Inflammatory macrophage (primary cell): ENCODE measurements around the gene HCN2.

ENCODE experiments used
- DNase-seq, 2 donors: peaks; one replicate each; pipeline ENCODE4 v3.0.0-alpha.2; 2020 to 2022
- total RNA-seq, 18 experiments: gene quantifications; one replicate each; lab custom pipeline; 2026; ENCODE audit warnings: mixed read lengths in 6 of 18, inconsistent platforms in 2 of 18; lab: John Stamatoyannopoulos, UW

HCN2 gene
- total RNA-seq: 0.06 to 0.86 (median 0.21) reads per million in 18 experiments

DNA sequence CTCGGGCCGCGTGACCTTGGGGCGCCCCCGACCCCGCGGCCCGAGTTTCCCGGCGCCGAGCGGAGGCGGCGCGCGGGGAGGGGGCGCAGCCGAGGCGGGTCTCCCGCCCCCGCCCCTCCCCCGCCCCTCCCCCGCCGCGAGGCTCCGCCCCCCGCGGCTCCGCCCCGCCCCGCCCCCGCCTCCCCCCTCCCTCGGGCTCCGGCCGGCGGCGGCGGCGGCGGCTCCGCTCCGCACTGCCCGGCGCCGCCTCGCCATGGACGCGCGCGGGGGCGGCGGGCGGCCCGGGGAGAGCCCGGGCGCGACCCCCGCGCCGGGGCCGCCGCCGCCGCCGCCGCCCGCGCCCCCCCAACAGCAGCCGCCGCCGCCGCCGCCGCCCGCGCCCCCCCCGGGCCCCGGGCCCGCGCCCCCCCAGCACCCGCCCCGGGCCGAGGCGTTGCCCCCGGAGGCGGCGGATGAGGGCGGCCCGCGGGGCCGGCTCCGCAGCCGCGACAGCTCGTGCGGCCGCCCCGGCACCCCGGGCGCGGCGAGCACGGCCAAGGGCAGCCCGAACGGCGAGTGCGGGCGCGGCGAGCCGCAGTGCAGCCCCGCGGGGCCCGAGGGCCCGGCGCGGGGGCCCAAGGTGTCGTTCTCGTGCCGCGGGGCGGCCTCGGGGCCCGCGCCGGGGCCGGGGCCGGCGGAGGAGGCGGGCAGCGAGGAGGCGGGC is at the start of gene HCN2:
TSS of gene HCN2 (plus strand) at position 189 of the 703 bp plus-strand sequence. CDS start at position 254, 65 bp downstream.
- no peak for DNase-seq

DNA sequence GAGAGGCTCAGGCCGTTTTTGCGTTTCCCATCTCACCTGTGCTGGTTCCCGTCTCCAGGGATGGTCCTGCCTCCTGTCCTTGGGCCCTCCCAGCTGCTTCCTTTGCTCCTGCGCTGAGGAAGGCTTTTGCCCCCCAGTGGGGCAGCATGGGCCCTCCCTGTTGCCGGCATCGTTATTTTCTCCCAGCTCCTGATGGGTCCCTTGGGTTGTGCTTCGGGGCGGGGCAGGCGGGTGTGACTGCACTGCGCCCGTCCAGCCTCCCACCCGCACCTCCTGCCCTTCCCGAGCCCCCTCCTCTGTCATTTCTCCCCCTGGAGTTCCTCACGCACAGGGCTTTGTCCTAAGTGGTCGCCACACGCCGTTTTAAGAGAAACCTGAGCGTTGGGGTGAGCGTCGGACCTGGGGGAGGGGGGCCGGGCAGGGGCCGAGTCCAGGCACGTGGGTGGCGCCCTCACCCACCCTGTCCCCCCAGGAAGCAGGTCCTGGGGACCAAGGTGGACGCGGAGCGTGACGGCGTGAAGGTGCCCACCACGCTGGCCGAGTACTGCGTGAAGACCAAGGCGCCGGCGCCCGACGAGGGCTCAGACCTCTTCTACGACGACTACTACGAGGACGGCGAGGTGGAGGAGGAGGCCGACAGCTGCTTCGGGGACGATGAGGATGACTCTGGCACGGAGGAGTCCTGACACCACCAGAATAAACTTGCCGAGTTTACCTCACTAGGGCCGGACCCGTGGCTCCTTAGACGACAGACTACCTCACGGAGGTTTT is 48.6 kb upstream of the HCN2 start:
- no peak for DNase-seq

DNA sequence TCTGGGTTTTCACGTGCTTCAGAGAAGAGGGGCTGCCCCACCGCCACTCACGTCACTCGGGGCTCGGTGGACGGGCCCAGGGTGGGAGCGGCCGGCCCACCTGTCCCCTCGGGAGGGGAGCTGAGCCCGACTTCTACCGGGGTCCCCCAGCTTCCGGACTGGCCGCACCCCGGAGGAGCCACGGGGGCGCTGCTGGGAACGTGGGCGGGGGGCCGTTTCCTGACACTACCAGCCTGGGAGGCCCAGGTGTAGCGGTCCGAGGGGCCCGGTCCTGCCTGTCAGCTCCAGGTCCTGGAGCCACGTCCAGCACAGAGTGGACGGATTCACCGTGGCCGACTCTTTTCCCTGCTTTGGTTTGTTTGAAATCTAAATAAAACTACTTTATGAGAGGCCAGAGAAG is 48.0 kb upstream of the HCN2 start:
- no peak for DNase-seq

DNA sequence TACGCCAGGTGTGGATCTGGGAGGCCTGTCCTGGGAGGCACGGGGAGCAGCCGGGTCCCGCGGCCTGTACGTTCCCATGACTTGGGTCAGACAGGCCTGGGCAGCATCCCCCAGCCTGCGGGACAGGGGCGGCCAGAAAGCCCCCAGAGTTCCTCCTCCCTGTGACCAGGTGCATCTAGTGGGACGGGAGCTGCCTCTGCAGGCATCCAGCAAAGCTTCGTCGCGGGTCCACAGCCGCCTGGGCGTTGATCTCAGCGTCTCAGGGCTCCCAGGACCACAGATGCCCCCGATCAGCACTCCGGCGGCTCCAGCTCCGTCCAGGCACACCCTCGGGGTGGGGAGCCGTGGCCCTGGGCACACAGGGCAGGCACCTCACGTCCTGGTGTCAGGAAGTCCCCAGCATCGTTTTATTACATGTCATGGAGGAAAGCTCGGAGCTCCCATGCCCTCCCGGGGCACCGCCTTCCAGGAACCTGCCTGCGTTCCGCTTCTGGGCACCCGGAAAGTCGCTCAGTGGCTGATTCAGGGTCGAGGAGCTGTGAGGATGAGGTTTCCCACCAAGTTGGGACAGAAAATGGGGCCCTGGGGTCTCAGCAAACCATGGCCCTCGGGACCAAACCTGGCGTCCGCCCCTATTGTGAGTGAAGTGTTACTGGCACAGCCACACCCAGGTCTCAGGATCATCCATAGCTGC is 47.4 kb upstream of the HCN2 start:
- no peak for DNase-seq

DNA sequence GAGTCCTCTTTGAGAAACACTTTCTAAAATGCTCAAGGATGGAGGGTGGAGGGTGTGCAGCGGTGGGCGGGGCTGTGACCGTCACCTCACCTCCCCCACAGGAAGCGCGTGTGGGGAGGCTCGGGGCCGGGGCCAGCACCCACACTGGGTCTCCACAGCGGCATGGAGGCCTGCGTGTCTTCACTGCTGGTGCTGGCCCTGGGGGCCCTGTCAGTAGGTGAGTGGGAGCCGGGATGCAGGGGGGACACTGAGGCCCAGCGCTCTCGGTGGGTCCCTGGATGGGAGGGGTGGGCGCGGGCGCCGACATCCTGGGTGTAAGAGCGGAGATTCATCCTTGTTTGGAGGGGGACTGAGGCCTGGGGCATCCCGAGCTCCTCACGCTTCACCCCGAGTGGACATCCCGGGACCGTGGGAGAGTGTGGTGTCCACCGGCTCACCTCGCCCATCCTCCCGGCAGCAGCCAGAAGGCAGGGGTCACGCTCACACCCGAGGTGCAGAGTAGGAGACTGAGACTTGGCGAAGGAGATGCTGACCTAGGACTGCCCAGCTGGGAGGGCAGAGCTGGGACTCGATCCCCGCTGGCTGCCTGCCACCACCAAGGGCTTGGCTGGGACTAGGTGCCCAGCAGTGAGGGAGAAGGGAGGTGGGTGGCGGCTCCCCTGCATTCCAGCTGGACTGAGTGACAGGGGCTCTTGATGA is 45.6 kb upstream of the HCN2 start, which contains the start of gene GZMM:
TSS of gene GZMM (plus strand) at position 144 of the 699 bp plus-strand sequence. CDS start at position 163, 19 bp downstream.
- no peak for DNase-seq

DNA sequence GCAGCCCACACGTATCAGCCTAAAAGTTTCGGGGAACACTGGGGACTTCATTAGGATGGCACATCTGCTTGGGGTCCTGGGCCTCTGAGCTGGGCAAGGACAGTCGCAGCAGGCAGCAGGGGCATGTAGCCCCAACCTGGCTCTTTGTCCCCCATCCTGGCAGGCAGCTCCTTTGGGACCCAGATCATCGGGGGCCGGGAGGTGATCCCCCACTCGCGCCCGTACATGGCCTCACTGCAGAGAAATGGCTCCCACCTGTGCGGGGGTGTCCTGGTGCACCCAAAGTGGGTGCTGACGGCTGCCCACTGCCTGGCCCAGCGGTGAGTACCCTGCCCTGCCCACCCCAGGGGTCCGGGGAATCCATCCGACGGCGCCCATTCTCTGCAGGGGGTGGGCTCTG is 42.6 kb upstream of the HCN2 start:
- no peak for DNase-seq

DNA sequence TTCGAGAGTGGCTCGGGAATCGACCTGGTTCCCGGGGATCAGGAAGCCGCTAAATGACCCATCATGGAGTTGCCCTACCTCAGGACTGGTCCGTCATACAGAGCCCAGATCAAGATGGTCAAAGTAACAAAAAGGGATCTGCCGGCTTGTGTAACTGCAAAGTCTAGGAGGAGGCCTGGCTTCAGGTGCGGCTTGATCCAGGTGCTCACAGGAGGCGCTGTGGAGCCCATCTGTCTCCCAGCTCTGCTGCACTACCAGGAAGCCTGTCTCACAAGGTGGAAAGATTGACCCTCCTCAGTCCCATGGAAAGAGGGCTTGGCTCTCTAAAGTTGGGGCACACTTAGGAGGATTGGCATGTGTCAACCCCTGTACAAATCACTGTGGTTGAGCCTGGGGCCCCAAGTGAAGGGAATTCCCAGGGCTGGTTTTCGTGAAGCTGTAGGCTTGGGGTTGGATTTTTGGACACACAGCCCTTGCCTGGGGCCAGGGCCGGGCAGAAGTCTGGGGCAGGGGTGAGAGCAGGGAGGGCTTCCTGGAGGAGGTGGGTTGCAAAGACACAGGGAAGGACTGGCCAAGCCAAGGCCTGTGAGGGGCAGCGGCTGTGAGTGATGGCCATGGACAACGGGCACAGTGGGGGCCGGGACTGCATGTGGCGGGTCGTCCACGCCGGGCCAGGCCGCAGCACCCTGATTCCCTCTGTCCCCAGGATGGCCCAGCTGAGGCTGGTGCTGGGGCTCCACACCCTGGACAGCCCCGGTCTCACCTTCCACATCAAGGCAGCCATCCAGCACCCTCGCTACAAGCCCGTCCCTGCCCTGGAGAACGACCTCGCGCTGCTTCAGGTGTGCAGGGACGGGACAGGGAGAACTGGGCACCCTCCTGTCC is 41.6 kb upstream of the HCN2 start:
- DNase-seq: no peak

DNA sequence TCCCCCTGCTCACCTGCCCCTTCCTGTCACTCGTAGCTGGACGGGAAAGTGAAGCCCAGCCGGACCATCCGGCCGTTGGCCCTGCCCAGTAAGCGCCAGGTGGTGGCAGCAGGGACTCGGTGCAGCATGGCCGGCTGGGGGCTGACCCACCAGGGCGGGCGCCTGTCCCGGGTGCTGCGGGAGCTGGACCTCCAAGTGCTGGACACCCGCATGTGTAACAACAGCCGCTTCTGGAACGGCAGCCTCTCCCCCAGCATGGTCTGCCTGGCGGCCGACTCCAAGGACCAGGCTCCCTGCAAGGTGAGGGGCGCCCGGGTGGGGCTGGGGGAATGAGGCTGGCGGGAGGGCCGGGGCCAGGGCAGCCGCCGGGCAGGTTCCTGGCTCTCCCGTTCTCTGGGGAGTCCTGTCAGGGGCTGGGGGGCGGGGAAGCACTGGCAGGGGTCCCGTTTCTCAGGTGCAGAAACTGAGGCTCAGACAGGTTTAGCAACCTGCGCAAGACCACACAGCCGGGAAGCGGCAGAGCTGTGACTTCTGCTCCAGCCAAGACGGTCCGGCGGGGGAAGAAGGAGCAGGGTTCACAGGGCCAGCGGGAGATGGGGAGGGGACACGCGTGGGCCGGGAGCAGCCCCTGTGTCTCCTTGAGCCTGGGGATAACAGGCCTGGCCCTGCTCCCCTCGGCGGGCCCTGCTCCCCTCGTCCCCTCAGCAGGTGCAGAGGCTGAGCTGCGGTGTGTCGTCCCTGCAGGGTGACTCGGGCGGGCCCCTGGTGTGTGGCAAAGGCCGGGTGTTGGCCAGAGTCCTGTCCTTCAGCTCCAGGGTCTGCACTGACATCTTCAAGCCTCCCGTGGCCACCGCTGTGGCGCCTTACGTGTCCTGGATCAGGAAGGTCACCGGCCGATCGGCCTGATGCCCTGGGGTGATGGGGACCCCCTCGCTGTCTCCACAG is 40.5 kb upstream of the HCN2 start:
- DNase-seq: no peak

DNA sequence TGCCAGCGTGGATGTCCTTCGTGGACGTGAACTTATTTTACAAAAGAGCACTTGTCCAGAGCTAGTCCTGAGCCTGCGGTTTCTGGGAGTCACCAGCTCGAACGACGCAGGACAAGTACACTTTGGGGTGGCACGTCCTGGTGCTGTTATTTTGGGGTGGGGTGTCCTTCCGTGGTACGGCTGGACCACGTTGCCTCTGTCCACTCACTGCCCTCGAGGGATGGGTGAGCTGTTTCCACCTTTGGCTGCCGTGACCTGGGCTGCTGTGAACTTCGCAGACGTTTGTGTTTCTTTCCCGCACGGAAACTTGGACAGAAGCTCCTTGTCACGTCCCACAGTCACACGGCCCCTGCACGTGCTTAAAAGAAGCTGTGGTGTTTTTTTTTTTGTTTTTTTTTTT is 34.9 kb upstream of the HCN2 start:
- DNase-seq: no peak

DNA sequence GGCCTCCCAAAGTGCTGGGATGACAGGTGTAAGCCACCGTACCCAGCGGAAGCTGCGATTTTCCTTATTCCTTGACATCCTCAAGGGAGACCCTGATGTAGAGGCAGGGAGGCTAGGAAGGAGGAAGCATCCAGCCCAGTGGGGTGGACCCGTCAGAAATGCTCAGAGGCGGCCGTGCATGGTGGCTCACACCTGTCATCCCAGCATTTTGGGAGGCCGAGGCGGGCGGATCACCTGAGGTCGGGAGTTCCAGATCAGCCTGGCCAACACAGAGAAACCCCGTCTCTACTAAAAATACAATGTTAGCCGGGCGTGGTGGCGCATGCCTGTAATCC is 34.2 kb upstream of the HCN2 start:
- DNase-seq: no peak

DNA sequence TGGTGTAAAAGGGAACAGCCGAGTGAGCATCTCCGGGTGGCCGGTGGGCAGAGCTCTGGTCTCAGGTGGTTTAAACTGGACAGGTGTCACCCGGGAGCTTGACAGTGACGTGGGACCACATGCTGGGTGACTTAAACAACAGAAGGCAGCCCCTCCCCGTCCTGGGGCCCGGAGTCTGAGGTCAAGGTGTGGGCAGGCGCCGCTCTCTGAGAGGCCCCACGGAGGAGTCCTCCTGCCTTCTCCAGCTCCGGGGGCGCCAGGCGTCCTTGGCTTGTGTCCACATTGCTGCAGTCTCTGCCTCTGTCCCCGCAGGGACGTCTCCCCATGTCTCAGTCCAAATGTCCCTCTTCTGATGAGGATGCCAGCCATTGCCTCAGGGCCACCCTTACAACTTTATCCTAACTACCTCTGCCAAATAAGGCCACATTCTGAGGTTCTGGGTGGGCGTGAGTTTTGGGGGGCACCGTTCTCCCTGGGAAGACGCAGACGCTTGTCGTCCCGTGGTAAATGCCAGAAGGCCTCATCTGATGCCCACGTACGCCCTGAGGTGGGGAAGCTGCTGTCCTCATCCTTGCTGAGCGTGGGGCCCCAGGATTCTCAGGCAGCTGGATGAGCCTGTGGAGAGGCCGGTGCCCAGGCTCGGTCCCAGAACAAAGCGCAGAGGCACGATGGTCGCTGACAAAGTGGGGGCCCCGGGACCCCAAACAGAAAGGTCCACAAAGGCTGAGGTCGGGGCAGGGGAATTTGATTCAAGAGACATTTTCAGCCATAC is 32.9 kb upstream of the HCN2 start:
- DNase-seq: no peak

DNA sequence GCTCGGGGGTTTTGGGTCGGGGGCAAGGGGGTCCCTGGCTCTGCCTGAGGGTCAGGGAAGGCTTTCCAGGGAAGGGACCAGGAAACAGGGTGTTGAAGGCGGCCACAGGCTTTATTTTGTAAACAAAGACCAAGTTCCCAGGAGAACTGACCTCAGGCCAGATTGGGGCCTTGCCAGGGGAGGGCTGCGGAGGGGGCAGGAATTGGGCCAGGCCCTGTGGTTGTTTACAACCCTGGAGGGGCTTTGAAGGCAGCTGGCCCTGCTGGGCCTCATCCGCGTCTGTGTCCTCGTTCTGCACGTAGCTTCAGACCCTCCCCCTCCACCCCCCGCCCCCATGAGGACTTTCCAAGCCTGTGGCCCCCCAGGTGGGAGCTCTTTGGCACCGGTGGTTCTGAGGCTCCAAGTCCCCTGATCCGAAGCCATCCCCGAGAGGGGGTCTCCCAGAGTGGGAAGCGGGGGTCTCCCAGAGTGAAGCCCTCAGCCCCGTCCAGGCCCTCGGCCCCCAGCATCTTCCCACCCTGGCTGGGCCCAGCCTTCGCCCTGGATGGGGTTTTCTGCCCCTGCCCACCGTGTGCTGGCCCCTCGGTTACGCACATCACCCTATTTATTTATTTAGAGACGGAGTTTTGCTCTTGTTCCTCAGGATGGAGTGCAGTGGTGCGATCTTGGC is 30.8 kb upstream of the HCN2 start:
- DNase-seq: no peak

DNA sequence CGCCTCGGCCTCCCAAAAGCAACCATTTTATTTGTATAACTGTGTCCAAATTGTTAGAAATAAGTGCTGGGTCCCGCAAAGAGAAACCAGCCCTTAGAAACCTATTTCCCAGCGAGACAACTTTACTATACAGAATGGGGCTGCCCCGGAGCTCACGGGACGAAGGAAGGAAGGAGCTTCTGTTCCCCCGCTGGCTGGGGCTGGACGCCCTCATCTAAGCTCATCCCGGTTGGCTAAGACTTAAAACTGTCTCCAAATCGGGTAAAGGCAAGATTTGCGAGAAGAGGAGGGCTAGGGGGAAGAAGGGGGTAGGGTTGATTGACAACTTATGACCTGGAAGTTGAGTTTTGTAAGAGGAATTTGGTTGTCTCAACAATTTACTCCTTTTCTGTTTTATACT is 29.6 kb upstream of the HCN2 start:
- DNase-seq: peak in 1 of 2 donors; percentile 56

DNA sequence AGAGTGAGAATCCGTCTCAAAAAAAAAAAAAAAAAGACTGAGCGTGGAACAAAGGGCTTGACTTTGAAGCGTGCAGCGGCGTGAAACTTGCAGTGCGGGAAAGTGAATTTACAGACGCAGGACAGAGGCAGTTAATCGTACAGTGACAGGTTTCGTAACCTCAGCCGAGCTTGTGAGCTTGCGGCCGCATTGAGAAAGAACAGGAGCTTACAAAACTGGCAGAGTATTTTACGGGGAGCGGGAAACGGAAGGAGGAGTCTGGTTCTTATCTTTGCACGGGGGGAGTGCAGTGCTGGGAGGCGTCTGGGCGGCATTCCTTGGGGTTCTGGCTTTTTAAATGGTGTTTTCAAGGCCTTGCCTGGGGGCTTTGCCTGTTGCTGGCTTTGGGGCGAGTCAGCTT is 23.3 kb upstream of the HCN2 start:
- DNase-seq: peak; percentile 82 to 87

DNA sequence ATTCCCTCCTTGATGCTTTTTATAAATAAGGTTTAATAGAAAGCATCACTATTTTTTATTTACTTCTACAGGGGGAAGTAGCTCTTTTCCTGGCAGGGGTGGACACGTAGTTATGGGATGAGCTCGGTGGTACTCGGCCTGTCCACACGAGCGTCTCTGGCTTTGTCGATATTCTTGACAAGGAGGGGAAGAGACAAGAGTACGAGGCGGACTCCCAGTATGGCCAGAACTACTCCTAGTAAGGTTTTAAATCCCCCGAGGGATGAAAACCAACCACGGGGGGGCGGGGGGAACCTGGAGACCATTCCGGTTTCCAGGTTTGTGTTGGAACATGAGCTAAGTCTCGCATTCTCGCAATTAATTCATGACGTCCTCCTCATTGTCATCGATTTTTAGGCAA is 22.8 kb upstream of the HCN2 start:
- no peak for DNase-seq

DNA sequence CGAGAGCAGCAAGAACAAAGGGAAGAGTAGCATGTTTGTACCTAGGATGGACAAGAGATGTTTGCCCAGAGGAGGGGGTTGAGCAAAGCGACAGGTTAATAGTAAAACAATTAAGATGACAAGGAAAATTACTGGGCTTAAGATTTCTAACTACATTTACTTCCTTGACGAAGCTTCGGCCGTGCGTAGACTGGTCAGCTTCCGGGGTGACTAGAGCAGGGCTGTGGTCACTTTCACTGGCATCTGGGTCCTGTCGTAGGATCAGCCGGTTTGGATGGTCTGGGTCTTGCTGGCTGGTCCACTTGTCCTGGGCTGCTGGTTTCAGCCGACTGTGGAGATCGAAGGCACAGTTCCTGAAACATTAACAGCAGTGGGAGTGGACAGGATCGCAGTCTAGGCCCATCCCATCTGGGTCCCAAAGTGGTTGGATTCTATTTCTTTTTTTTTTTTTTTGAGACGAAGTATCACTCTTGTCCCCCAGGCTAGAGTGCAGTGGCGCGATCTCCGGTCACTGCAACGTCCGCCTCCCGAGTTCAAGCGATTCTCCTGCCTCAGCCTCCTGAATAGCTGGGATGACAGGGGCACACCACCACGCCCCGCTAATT is 22.3 kb upstream of the HCN2 start:
- no peak for DNase-seq

DNA sequence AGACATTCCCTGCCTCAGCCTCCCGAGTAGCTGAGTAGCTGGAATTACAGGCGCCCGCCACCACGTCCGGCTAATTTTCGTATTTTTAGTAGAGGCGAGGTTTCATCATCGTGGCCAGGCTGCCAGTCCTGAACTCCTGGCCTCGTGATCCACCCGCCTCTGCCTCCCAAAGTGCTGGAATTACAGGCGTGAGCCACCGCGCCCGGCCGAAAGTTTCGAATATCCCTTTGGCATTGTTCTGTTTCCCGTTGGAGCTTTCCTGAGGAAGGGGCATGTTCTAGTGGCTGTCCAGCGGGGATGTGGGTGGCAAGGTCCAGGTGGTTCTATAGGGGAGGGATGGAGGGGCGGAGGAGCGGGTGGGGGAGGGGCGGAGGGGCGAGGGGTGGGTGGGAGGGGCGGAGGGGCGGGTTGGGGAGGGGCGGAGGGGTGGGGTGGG is 19.4 kb upstream of the HCN2 start:
- DNase-seq: peak; percentile 37 to 44

DNA sequence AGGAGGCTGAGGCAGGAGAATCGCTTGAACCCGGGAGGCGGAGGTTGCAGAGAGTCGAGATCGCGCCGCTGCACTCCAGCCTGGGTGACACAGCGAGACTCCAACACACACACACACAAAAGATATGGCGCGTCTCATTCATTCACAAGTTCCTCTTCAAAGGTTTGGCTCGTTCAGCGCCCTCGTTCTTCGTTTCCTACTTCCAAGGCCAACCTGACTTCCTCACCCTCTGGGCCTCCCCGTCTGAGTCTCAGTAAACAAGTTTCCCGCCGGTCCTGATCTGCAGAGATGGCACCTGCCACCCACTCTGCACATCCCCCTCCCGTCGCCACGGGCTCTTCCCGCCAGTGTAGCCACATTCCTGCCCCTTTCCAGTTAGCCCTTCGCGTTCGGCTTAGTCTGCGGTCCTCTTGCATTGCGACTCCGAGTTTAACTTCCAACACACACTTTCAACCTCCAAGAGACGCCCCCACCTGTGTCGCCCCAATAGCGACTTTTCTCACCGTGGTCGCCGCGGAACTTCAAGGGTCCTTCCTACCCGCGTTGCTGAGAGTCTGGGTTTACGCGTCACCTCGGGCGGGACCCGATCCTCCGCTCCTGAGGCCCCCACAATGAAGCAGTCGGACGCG is 18.6 kb upstream of the HCN2 start:
- DNase-seq: peak; percentile 77 to 85
